Small intestine (tissue), 7 donors: Measurements from ENCODE around the gene SNW1. TPM values are rescaled to one million over a fixed set of nuclear protein-coding genes. Genes with fewer than 3 reads are reported as not detected.

Experiments
- DNase-seq, 2 donors: peaks; one replicate each; pipeline versions ENCODE4 v3.0.0 to v3.0.0-alpha.2; 2013
- FAIRE-seq: peaks from 2 replicates; lab custom pipeline; 2012; peaks lifted over from hg19 to GRCh38; lab: Jason Lieb, UNC
- H3K27ac ChIP-seq, 3 donors: one replicate each; pipeline ENCODE4 v1.5.1; 2013; ENCODE audit warnings: low read length in 2 of 3, mild to moderate bottlenecking in 2 of 3, control low read depth in 1 of 3, inconsistent platforms in 1 of 3, low read depth in 1 of 3, moderate library complexity in 1 of 3
- H3K27me3 ChIP-seq, 3 donors: one replicate each; pipeline ENCODE4 v1.6.1; 2013; ENCODE audit warnings: low read length in 3 of 3, inconsistent platforms in 1 of 3; ENCODE audit not compliant: control insufficient read depth in 3 of 3, insufficient read depth in 3 of 3
- H3K36me3 ChIP-seq, 3 donors: one replicate each; pipeline ENCODE4 v1.6.1; 2013; ENCODE audit warnings: low read length in 3 of 3, inconsistent platforms in 1 of 3, low read depth in 1 of 3, mild to moderate bottlenecking in 1 of 3, moderate library complexity in 1 of 3; ENCODE audit not compliant: control insufficient read depth in 3 of 3, insufficient read depth in 2 of 3
- H3K4me1 ChIP-seq, 3 donors: one replicate each; pipeline ENCODE4 v1.6.1; 2013; ENCODE audit warnings: low read length in 2 of 3, inconsistent platforms in 1 of 3, low read depth in 1 of 3, mild to moderate bottlenecking in 1 of 3, moderate library complexity in 1 of 3; ENCODE audit not compliant: control insufficient read depth in 3 of 3, insufficient read depth in 2 of 3
- H3K4me3 ChIP-seq, 3 donors: one replicate each; pipeline ENCODE4 v1.5.1; 2013; ENCODE audit warnings: low read length in 3 of 3, control low read depth in 1 of 3, inconsistent platforms in 1 of 3, low read depth in 1 of 3, mild to moderate bottlenecking in 1 of 3, moderate library complexity in 1 of 3
- H3K9me3 ChIP-seq, 2 donors: one replicate each; pipeline ENCODE4 v1.6.1; 2013; ENCODE audit warnings: low read depth in 1 of 2, low read length in 1 of 2; ENCODE audit not compliant: control insufficient read depth in 2 of 2, insufficient read depth in 1 of 2
- WGBS, 3 donors: extraction: QIAGEN DNeasy Blood & Tissue Kit; methylation state at CpG; one replicate each; pipeline ENCODE4 v1.1.7; 2013; 5-methylcytosine and 5-hydroxymethylcytosine counted together
- polyA plus RNA-seq, 4 donors: library from polyadenylated mRNA; stranded (reverse) in 3 of 4; unstranded in 1 of 4; fragments of 200-250 nt in 3 of 4; fragments of 120-200 nt in 1 of 4; gene quantifications; one replicate each; pipeline versions ENCODE4 v1.2.1 to v1.2.3, GENCODE V29; 2013
- donor health status: healthy with polysubstance abuse.
- donor health status: control.
- donor health status: control.
- donor health status: Bipolar disorder and iron deficiency.
- donor health status: healthy.

The SNW1 gene
- polyA plus RNA-seq, 4 donors, result 40.3 to 70.1 (median 47.0) TPM

DNA sequence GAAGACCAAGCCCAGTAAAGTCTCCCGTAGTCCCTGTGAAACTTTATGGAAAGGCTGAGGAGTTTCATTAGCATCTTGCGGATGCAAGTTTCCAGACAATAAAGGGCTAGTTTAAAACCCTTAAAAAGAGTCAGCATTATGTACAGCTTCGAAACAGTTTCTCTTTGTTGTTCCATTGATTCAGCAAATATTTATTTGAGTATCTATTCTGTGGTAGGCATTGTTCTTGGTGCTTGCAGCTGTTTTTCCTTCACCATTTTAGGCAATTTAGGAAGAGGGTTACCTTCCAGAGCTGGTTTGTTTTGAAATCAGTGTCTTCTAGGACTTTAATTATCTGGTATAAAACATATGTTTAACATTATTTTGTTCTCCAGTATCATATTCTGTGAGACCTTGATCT, 51.5 kb downstream of the SNW1 start:
- no peaks in the 10 kb centered on the region for H3K9me3 ChIP-seq
- H3K27me3 ChIP-seq, result no peaks in the 10 kb centered on the region
- peaks cover 3 to 20% (median 5%) of the 10 kb centered on the region in 3 donors for H3K36me3 ChIP-seq
- WGBS, 3 donors, result 48 to 58% (median 49%) methylated on average over 3 of the region's 3 CpGs
- no peak for FAIRE-seq
- H3K27ac ChIP-seq, result no peak overlapping the region
- no peak for DNase-seq
- H3K4me3 ChIP-seq, result peak overlapping the region in 2 of 3 donors; percentile 21 to 100
- H3K4me1 ChIP-seq, result peaks cover 4 to 15% (median 13%) of the 10 kb centered on the region in 3 donors

DNA sequence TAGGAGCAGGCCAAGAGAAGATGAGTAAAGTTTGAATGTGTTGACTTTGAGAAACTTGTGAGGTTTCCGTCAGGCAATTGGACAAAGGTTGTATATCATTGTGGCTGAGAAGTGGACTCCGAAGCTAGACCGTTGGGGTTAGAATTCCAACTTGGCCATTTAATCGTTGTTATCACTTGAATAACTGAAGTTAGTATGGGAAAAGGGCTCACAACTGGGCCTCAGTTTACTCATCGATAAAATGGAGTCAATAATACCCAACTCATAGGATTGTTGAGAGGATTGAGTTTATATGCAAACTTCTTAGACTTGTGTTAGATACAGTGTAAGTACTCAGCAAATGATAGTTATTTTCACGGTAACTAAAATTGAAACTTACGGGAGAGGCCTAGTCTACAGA, 52.2 kb downstream of the SNW1 start:
- WGBS, 3 donors, result 3 to 11% (median 6%) methylated on average over 7 of the region's 7 CpGs
- H3K4me3 ChIP-seq, result peak overlapping the region; percentile 61 to 100 (median 83)
- DNase-seq (peak; percentile 25 to 37), FAIRE-seq (no peak)
- H3K9me3 ChIP-seq, result no peaks in the 10 kb centered on the region
- H3K36me3 ChIP-seq, result peaks cover 2 to 17% (median 5%) of the 10 kb centered on the region in 3 donors
- no peak overlapping the region for H3K27ac ChIP-seq
- peaks cover 4 to 15% (median 13%) of the 10 kb centered on the region in 3 donors for H3K4me1 ChIP-seq
- no peaks in the 10 kb centered on the region for H3K27me3 ChIP-seq

DNA sequence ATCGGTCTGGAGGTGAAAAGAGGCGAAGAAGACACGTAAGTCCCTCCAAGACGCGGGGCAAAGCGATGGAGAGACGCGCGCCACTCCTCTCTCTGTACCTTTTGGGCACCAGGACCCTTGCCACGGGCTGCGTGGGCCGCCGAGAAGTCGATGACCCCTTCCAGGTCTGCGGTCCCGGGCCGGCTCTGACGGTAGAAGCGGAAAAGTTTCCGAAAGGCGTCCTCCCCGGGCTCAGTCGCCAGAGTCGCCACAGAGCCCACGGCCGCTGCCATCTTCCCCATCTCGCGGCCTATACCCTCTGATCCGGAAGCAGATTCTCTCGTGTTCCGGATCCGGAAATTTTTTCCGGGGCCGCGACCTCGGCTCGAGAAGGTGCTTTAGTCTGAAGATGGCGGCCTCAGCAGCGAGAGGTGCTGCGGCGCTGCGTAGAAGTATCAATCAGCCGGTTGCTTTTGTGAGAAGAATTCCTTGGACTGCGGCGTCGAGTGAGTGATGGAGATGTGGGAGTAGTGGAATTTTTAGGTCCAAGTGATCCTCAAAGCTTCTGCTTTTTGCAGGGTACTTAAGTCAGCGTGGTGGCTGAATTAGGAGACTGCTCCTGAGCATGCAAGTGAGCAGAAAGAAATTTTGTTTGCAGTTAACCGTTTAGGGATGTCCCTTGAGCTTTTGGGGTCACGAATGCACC, 53.1 kb downstream of the SNW1 start, which contains the start of the genes ALKBH1 and SLIRP:
TSS of gene ALKBH1 (minus strand) at position 300 of the 685 bp plus-strand sequence. CDS start at position 281, 19 bp downstream.
TSS of gene SLIRP (plus strand) at position 380 of the 685 bp plus-strand sequence. CDS start at position 389, 9 bp downstream.
- 0% methylated on average over 46 to 49 of the region's 49 CpGs for WGBS, 3 donors
- H3K4me1 ChIP-seq, result peaks cover 4 to 15% (median 13%) of the 10 kb centered on the region in 3 donors
- no peak for FAIRE-seq
- DNase-seq, result peak; percentile 92 to 95
- H3K4me3 ChIP-seq, result peak within 1 kb of the TSS; percentile 61 to 100 (median 83)
- H3K36me3 ChIP-seq, result peaks cover 2 to 24% (median 7%) of the 10 kb centered on the region in 3 donors
- H3K27me3 ChIP-seq, result no peaks in the 10 kb centered on the region
- no peaks in the 10 kb centered on the region for H3K9me3 ChIP-seq
- peak within 1 kb of the TSS; percentile 39 to 72 (median 48) for H3K27ac ChIP-seq

DNA sequence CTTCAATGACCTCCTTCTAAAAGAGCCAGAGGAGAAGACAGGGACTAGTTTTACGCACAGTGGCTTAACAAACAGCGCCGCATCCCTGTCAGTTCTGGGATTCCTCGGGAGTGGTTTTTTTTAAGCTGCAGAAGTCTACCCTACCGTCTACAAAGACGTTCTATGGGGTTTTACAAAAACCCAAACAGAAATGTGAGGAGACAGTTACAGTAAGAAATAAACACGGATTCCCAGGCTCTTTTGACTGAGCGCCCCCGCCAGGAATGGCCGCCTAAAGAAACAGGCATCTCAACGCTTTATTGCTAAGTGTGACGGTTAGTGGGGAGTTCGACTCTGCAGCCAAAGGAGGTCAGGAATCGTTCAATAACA, 53.6 kb downstream of the SNW1 start:
- peaks cover 4 to 15% (median 13%) of the 10 kb centered on the region in 3 donors for H3K4me1 ChIP-seq
- no peaks in the 10 kb centered on the region for H3K27me3 ChIP-seq
- DNase-seq, result peak in 1 of 2 donors; percentile 61
- H3K27ac ChIP-seq, result peak overlapping the region in 2 of 3 donors; percentile 29 to 72
- no peaks in the 10 kb centered on the region for H3K9me3 ChIP-seq
- peak overlapping the region; percentile 61 to 100 (median 83) for H3K4me3 ChIP-seq
- 0 to 1% (median 1%) methylated on average over 14 of the region's 14 CpGs for WGBS, 3 donors
- peaks cover 2 to 26% (median 11%) of the 10 kb centered on the region in 3 donors for H3K36me3 ChIP-seq
- no peak for FAIRE-seq

DNA sequence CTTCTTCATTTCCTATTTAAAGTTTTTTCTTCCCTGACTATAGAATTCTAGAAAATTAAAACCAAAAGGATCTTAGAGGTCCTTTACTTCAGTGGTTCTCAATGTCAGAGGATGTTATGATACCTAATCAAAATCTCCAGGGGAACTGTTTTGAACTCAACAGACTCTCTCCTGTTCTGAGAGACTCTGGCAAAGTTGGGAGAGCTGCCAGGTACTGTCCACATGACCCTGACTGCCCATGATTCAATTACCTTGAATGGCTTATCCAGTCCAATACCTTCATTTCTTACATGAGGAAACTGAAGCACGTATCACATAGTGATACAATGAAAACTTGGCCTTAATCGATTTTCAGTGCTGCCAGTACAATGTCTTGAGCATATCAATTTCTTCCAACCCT, 69.7 kb downstream of the SNW1 start:
- no peaks in the 10 kb centered on the region for H3K27me3 ChIP-seq
- H3K4me3 ChIP-seq, result no peak overlapping the region
- no peaks in the 10 kb centered on the region for H3K9me3 ChIP-seq
- H3K27ac ChIP-seq, result no peak overlapping the region
- WGBS, 3 donors, result 83 to 88% (median 85%) methylated on average over 2 of the region's 2 CpGs
- FAIRE-seq (no peak), DNase-seq (no peak)
- no peaks in the 10 kb centered on the region for H3K4me1 ChIP-seq
- peaks cover 6 to 21% (median 16%) of the 10 kb centered on the region in 3 donors for H3K36me3 ChIP-seq

DNA sequence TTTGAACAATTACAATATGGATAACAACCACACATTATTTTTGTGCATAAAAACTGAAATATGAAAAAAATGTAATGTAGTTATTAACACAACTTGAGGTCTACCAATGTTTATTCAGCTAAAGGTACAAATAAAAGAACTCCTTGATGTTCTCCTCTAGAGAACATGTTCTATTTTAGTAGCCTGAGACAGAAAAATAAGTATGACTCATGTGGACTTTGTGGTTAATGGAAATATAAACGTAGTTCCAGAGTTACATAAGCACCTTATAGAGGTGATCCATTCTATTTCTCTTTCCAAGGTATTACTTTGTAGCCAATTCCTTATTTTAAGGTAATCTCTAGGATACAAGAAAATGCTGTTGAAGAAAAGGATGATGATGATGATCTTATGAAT, 78.8 kb downstream of the SNW1 start:
- Histone ChIP-seq H3K9me3 (no peaks in the 10 kb centered on the region), H3K27me3 (no peaks in the 10 kb centered on the region), H3K4me3 (no peak overlapping the region), H3K4me1 (peaks cover 5 to 6% (median 6%) of the 10 kb centered on the region in 3 donors), H3K27ac (peak overlapping the region in 1 of 3 donors; percentile 34), H3K36me3 (peaks cover 0 to 22% (median 4%) of the 10 kb centered on the region in 3 donors)
- peak; percentile 34 to 76 for DNase-seq
- WGBS, 3 donors, result 0 to 23% (median 2%) methylated on average over 1 of the region's 1 CpG
- FAIRE-seq, result peak; percentile 86

DNA sequence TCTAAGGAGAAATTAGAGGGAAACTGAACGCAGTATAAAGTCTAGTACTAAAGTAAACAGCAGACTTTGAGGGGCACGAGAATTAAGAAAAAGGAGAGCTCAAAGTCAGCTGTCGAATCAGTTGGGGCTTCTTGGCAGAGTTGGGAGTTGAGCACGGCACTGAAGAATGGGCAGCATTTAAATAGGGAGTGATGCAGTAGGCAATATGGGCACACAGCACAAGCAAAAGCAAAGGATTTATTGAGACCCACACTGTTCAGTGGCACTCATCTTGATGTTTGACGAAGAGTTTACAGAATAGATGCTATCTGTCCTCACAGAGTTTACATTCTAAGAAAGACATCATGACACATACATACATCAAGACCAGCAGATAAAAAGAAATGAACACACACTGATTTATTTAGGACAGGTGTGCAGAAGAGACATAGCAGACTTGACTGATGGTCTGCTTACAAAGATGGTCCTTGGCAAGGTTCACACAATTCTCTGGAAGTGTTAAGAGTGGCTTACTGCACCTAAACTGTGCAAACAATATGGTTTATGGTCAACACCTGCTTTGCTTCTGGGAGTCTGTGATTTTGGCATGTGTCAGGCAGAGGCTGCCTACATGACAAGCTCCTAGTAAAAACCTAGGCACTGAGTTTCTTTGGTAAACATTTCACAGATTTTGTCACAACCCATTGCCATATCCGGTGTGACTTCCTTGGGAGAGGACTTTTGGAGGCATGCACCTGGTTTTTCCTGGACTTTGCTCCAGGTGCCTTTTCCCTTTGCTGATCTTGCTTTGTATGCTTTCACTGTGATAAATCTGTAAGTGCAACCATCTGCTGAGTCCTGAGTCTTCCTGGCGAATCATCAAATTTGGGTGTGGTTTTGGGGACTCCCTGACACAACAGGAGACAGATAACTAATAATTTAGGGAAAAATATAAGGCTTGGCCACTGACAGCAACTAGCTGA, 79.5 kb downstream of the SNW1 start:
- H3K4me1 ChIP-seq, result peaks cover 5 to 6% (median 6%) of the 10 kb centered on the region in 3 donors
- H3K27ac ChIP-seq, result peak overlapping the region; percentile 24 to 59 (median 34)
- no peak overlapping the region for H3K4me3 ChIP-seq
- peaks cover 0 to 23% (median 4%) of the 10 kb centered on the region in 3 donors for H3K36me3 ChIP-seq
- FAIRE-seq (no peak), DNase-seq (peak; percentile 80 to 88)
- 59 to 64% (median 63%) methylated on average over 7 of the region's 7 CpGs for WGBS, 3 donors
- no peaks in the 10 kb centered on the region for H3K9me3 ChIP-seq
- H3K27me3 ChIP-seq, result no peaks in the 10 kb centered on the region

DNA sequence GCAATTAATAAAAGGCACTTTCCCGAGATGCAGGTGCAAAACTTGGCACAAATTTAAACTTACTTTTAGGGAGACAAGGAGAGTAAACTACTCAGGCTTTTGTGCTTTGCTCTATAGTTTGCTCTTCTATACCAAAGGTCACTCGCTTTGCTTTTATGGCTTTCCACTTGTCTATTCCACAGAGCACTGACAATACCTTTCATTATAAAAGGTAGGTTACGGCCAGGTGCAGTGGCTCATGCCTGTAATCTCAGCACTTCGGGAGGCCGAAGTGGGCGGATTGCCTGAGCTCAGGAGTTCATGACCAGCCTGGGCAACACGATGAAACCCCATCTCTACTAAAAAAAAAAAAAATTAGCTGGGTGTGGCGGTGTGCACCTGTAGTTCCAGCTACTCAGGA, 86.0 kb downstream of the SNW1 start:
- peak; percentile 66 to 92 for DNase-seq
- no peak overlapping the region for H3K27ac ChIP-seq

More for the DNA sequence above, 86.0 kb downstream of the SNW1 start:
- Histone ChIP-seq H3K27me3 (no peaks in the 10 kb centered on the region), H3K4me1 (peaks cover 0 to 3% (median 2%) of the 10 kb centered on the region in 3 donors), H3K4me3 (no peak overlapping the region), H3K36me3 (peaks cover 5 to 32% (median 13%) of the 10 kb centered on the region in 3 donors), H3K9me3 (no peaks in the 10 kb centered on the region)
- WGBS, 3 donors, result 17 to 66% (median 55%) methylated on average over 8 of the region's 8 CpGs
- FAIRE-seq, result no peak
